Activated CD4-positive, alpha-beta T cell treated with anti-CD3 and anti-CD28 coated beads, Interleukin-2, amount 10 ng/mL, durations not matched to agents 24 days and 14 days (primary cell): ENCODE results near the gene FHAD1. TPM values are rescaled to one million over a fixed set of nuclear protein-coding genes. Genes with fewer than 3 reads are reported as not detected.

Experiments used
- DNase-seq: peaks from one replicate; pipeline ENCODE4 v3.0.0; 2022
- H3K27ac Mint-ChIP-seq: one replicate; pipeline ENCODE4 v1.8.0; 2022; ENCODE audit warnings: mild to moderate bottlenecking, mixed read lengths
- H3K27me3 Mint-ChIP-seq: one replicate; pipeline ENCODE4 v1.8.0; 2022; ENCODE audit warnings: mixed read lengths
- H3K36me3 Mint-ChIP-seq: one replicate; pipeline ENCODE4 v1.8.0; 2022; ENCODE audit warnings: low read depth, mild to moderate bottlenecking, mixed read lengths
- H3K4me1 Mint-ChIP-seq: one replicate; pipeline ENCODE4 v1.8.0; 2021; ENCODE audit warnings: mixed read lengths
- H3K4me3 Mint-ChIP-seq: one replicate; pipeline ENCODE4 v1.8.0; 2022; ENCODE audit warnings: mild to moderate bottlenecking, moderate library complexity, mixed read lengths
- H3K9me3 Mint-ChIP-seq: one replicate; pipeline ENCODE4 v1.8.0; 2021; ENCODE audit warnings: mixed read lengths
- intact Hi-C: fragments of 100-400 bp; cut with micrococcal nuclease; formaldehyde crosslinking; loops from one replicate; pipeline ENCODE4 v1.15.1; 2023
- total RNA-seq: library from RNA; stranded (reverse); gene quantifications from 2 replicates; pipeline ENCODE4 v1.2.3, GENCODE V29; 2022

The FHAD1 gene
- total RNA-seq, 1 donor from 2014 or later: not detected

DNA sequence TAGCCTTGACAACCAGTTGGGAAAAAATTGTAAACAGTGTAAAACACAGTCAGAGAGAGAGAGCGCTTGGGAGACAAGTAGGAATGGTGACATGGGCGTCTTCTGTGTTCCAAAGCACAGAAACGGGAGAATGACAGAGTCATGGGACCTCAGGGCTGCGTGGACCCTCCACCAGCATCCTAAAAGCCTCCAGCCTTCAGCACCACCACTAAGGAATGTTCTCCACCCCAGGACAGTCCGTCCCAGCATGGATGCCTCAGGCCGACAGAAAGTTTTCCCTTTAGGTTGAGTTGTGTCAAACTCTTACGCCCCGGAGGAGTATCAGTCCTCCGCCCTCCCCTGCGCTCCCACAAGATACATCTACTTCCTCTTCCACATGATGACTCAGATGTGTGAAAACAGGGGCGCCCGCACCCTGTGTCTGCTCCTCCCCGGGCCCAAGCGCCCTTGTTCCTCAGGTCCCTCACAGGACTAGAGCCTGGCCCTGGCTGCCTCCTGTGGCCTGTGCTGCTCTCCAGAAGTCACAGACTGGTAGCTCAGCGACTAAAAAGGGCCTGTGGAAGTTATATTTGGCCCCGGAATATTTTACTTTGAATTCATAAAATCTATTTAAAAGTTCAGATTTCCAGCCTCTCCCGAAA is 98.8 kb downstream of the FHAD1 start:
- Mint-ChIP-seq H3K4me1 (peaks cover 69% of the 10 kb centered on the region), H3K9me3 (no peaks in the 10 kb centered on the region), H3K27me3 (peaks cover 8% of the 10 kb centered on the region), H3K36me3 (no peaks in the 10 kb centered on the region), H3K27ac (peak overlapping the region; percentile 79), H3K4me3 (peak overlapping the region; percentile 60)
- intact Hi-C loops: loop anchor here (1.0 to 2.0 kb wide), 2 partner anchors 10 to 71 kb away; no protein-coding TSS in a partner anchor
- peak; percentile 90 for DNase-seq

DNA sequence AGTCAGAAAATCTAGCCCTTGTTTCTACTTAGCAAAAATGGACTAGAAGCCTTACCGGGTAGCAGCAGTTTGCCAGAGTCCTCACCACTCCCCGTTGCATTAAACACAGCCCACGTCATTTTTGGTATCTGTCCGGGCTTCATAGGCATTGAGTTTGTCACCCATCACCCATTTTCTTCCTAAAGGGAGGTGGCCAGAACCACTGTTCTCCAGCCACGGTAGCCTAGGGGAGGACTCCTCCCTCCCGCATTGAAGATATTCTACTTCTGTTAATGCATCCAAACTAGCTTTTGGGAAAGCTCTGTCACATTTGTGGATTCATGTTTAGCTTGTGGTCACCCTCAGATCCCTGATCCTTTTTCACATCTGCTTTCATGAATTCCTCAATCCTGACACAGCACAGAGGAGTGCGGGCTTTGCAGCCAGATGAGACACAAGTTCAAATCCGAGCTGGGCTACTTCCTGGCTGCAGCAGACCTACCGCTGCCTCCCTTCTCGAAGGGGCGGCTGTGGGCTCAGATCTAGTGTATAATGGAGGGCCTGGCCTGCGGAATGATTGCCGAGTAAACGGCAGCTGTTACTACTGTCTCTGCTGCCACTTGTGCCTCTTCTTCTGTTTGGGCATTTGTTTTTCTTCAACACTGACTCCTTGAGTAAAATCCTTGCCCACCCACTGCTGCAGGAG is 99.5 kb downstream of the FHAD1 start:
- H3K27ac Mint-ChIP-seq: peak overlapping the region; percentile 79
- intact Hi-C loops: loop anchor here (1.0 to 2.0 kb wide), 2 partner anchors 10 to 70 kb away; no protein-coding TSS in a partner anchor
- no peaks in the 10 kb centered on the region for H3K9me3 Mint-ChIP-seq
- peak overlapping the region; percentile 60 for H3K4me3 Mint-ChIP-seq
- no peak for DNase-seq
- H3K27me3 Mint-ChIP-seq: peaks cover 8% of the 10 kb centered on the region
- H3K4me1 Mint-ChIP-seq: peaks cover 68% of the 10 kb centered on the region
- H3K36me3 Mint-ChIP-seq: no peaks in the 10 kb centered on the region

DNA sequence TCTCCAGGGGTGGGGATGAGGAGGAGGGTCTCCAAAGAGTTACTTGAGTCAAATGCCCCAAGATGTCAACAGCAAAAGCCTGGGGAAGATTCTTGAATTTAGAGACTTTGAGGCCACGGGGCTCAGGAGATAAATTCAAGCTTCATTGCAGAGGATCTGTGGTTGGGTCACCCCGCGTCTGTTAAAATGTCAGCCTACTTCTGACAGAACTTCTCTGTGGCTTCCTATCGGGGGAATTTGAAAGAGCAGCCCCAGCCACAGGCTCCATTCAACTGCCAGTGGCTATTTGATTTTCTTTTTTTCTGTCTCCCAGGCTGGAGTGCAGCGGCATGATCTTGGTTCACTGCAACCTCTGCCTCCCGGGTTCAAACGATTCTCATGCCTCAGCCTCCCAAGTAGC is 100.2 kb downstream of the FHAD1 start:
- peak overlapping the region; percentile 48 for H3K4me3 Mint-ChIP-seq
- peaks cover 8% of the 10 kb centered on the region for H3K27me3 Mint-ChIP-seq
- H3K4me1 Mint-ChIP-seq: peaks cover 65% of the 10 kb centered on the region
- DNase-seq: peak; percentile 79
- no peaks in the 10 kb centered on the region for H3K9me3 Mint-ChIP-seq
- no peaks in the 10 kb centered on the region for H3K36me3 Mint-ChIP-seq
- intact Hi-C loops: loop anchor here (2.0 kb wide), 1 partner anchor 70 kb away; no protein-coding TSS in a partner anchor
- peak overlapping the region; percentile 58 for H3K27ac Mint-ChIP-seq

DNA sequence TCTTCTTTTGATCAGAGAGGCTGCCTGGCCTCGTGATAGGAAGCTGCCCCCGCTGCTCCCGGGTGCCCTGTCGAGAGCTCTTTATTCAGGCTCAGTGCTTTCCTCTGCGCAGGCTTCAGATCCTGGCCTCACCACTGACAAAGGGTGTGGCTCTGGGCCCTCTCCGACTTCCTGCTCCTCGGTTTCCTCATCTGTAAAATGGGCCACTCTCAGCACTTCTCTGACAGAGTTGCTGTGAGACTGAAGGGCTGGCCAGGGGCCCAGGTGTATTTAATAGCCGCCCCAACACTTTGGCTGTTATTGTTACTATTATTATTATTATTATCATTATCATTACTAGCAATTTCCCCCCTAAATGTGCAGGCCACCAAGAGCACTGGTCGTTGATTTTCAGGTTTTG is 101.6 kb downstream of the FHAD1 start:
- Mint-ChIP-seq H3K27ac (no peak overlapping the region), H3K4me1 (peaks cover 62% of the 10 kb centered on the region), H3K36me3 (no peaks in the 10 kb centered on the region), H3K9me3 (peaks cover 6% of the 10 kb centered on the region), H3K27me3 (peaks cover 5% of the 10 kb centered on the region), H3K4me3 (no peak overlapping the region)
- intact Hi-C loops: no loop called here
- no peak for DNase-seq

DNA sequence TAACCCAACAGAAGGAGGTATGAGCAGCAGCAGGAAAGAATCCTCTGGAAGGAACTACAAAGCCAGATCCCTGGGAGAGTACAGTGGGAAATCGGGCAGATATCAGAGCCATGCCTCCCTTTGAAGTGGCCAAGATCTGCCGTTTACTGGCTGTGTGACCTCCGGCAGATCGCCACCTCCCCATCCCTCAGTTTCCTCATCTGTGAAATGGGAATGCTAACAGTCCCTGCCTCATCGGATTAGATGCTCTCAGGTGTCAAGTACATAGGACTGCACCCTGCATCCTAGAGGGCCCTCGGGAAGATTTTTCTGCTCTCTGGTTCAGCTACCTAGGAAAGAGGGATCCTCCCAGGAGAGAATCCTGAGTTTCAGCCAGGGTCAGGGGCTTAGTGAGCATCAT is 102.1 kb downstream of the FHAD1 start:
- peaks cover 3% of the 10 kb centered on the region for H3K27me3 Mint-ChIP-seq
- H3K36me3 Mint-ChIP-seq: no peaks in the 10 kb centered on the region
- peaks cover 62% of the 10 kb centered on the region for H3K4me1 Mint-ChIP-seq
- intact Hi-C loops: no loop called here
- H3K27ac Mint-ChIP-seq: no peak overlapping the region
- H3K9me3 Mint-ChIP-seq: peaks cover 6% of the 10 kb centered on the region
- H3K4me3 Mint-ChIP-seq: no peak overlapping the region
- DNase-seq: no peak

DNA sequence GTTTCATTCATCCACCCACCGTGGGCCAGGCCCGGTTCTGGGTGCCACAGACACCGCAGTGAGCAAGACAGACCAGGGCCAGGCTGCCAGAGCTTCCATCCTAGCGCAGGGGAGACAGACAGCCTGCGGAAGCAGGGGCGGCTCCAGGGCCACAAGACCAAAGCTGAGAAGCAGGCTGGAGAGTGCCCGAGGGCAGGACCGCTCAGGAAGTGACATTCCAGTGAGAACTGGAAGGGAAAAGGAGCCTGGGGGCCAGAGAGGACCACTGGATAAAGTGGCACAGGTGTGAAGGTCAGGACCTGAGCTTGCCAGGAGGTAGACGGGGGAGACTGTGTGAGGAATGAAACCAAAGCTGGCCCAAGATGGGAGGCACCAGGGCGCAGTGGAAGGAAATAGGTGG is 103.1 kb downstream of the FHAD1 start:
- intact Hi-C loops: no loop called here
- no peaks in the 10 kb centered on the region for H3K36me3 Mint-ChIP-seq
- H3K27me3 Mint-ChIP-seq: peaks cover under 1% of the 10 kb centered on the region
- H3K9me3 Mint-ChIP-seq: peaks cover 6% of the 10 kb centered on the region
- no peak overlapping the region for H3K4me3 Mint-ChIP-seq
- peaks cover 65% of the 10 kb centered on the region for H3K4me1 Mint-ChIP-seq
- no peak for DNase-seq
- no peak overlapping the region for H3K27ac Mint-ChIP-seq

DNA sequence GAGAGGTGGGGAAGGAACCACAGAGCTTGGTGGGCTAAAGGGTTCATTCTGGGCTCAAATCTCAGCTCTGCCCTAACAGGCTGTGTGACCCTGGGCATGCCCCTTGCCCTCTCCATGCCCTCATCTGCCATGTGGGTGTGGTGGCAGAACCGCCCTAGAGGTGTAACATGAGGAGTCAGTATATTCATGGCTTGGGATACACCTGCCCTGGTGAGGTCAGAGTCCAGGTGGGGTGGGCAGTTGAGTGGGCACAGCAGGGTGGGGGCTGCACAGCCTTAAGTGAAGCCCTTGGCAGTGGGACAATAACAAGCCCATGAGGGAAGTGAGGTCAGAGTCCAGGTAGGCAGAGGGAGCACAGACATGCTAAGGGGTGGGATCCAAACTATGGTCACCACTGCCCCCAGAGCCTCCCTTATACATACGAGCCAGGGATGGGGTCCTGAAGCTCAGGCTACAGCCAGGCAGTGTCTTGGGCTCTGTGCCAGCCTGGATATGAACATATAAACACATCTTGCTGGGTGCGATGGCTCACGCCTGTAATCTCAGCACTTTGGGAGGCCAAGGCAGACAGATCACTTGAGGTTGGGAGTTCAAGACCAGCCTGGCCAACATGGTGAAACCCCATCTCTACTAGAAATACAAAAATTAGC is 103.7 kb downstream of the FHAD1 start:
- H3K27me3 Mint-ChIP-seq: peaks cover 2% of the 10 kb centered on the region
- intact Hi-C loops: no loop called here
- peaks cover 6% of the 10 kb centered on the region for H3K9me3 Mint-ChIP-seq
- no peak for DNase-seq
- H3K36me3 Mint-ChIP-seq: no peaks in the 10 kb centered on the region
- no peak overlapping the region for H3K27ac Mint-ChIP-seq
- no peak overlapping the region for H3K4me3 Mint-ChIP-seq
- H3K4me1 Mint-ChIP-seq: peaks cover 60% of the 10 kb centered on the region

DNA sequence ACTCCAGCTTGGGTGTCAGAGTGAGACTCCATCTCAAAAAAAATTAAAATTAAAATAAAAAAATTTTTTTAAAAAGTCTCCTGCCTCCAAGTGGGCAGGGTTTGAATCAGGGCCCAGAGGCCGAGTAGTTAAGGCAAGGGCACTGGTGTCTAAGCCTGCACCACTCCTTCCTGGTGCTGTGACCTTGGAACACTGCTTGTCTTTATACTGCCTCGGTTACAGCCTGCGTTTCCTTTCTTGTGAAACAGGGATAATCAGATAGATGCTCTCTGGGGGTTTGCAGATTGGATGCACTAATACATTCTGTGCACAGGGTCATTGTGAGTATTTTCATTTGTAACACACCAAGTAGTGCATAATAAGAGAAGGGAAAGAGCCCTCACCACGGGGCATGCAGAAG is 104.3 kb downstream of the FHAD1 start:
- peaks cover 2% of the 10 kb centered on the region for H3K27me3 Mint-ChIP-seq
- peaks cover 6% of the 10 kb centered on the region for H3K9me3 Mint-ChIP-seq
- intact Hi-C loops: no loop called here
- peaks cover 58% of the 10 kb centered on the region for H3K4me1 Mint-ChIP-seq
- peak overlapping the region; percentile 21 for H3K27ac Mint-ChIP-seq
- H3K4me3 Mint-ChIP-seq: no peak overlapping the region
- no peaks in the 10 kb centered on the region for H3K36me3 Mint-ChIP-seq
- DNase-seq: no peak

DNA sequence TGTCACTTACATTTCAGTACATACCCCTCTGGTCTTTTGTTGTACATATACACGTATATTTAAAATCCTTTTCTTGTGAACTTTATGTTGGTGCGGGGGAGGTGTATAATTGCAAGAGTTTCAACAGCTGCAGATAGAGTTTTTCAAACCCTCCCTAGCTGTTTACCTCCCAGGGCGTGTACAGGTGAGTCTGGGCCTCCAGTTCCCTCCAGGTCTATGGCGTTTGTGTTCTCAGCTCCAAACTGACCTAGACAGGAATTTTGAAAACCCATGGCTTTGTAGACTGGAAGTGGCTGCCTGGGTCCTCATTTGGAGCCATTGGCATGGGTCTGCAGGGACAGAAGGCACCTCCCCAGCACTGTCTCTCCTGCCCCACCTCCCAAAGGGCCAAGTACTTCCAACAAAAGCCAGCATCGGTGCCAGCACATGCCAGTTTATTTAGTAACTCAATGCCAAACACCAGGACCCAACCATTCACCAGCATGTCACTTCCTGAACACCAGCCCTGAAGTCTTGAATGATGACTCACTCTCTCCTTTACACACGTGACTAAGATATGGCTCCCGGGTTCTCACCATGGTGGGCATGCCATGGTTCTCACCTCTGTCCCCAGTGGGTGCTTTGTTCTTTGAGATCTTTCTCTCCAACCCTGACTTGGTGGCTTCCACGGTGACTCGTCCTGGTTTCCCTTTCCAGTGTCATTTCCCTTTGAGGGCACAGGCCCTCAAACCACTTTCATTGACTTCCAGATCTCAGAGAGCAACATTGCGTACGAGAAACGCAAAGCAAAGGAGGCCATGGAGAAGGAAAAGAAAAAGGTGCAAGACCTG is 105.3 kb downstream of the FHAD1 start:
- Mint-ChIP-seq H3K36me3 (no peaks in the 10 kb centered on the region), H3K9me3 (peaks cover 6% of the 10 kb centered on the region), H3K4me3 (peak overlapping the region; percentile 27), H3K27me3 (peaks cover 2% of the 10 kb centered on the region), H3K4me1 (peaks cover 48% of the 10 kb centered on the region), H3K27ac (peak overlapping the region; percentile 82)
- DNase-seq: peak; percentile 79
- intact Hi-C loops: no loop called here

DNA sequence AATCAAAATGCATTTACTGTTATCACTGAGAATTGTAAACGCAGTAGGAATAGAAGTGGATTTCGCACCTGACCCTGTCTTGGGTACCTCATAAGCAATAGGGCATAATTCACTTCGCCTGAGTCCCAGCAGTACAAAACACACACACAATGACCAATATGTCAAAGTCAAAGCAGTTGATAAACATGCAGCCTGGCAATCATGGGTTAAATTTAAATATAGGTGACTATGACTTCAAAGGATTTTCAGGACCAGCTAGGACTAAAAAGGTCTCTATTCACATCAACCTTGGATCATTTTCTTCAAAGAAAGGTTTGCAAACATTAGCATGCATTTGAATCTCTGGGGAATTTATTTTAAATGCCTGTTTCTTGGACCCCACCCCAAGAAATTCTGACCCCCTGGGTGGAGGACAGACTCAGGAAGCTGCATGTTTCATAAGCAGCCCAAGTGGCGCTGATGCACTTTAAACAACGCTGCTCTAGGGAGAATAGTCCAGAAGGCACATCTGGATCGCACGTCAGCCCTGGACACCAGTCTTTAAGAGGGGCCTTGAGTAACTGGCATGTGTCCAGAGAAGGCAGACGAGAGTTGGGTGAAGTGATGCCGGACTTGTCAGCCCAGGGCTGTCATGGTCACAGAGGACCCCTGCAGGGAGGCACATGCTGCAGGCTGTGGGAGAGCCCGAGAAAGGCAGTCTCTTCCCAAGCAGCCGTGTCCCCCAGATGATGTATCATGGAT is 107.0 kb downstream of the FHAD1 start:
- DNase-seq: no peak
- H3K27ac Mint-ChIP-seq: no peak overlapping the region
- peaks cover 6% of the 10 kb centered on the region for H3K9me3 Mint-ChIP-seq
- intact Hi-C loops: no loop called here
- peaks cover 36% of the 10 kb centered on the region for H3K4me1 Mint-ChIP-seq
- no peak overlapping the region for H3K4me3 Mint-ChIP-seq
- H3K36me3 Mint-ChIP-seq: no peaks in the 10 kb centered on the region
- H3K27me3 Mint-ChIP-seq: peaks cover 14% of the 10 kb centered on the region

DNA sequence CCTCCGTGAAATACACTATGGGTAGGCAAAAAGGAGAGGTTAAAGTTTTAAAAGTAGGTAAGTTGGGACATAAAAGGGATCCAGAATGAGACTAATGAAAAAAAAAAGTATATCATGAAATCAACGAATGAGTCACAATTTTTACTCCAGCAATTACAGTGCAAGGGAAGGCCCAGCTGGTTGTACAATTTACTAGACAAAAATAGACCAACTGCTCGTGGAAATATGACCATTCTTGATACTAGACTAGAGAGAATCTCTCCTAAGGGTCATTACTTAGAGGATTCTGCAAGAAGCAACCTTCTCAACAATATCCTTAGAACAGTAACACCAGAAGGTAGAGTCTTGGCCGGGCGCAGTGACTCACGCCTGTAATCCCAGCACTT is 107.5 kb downstream of the FHAD1 start:
- intact Hi-C loops: no loop called here
- Mint-ChIP-seq H3K27me3 (peaks cover 17% of the 10 kb centered on the region), H3K4me3 (no peak overlapping the region), H3K27ac (no peak overlapping the region), H3K4me1 (peaks cover 36% of the 10 kb centered on the region), H3K9me3 (peaks cover 6% of the 10 kb centered on the region), H3K36me3 (no peaks in the 10 kb centered on the region)
- DNase-seq: no peak

DNA sequence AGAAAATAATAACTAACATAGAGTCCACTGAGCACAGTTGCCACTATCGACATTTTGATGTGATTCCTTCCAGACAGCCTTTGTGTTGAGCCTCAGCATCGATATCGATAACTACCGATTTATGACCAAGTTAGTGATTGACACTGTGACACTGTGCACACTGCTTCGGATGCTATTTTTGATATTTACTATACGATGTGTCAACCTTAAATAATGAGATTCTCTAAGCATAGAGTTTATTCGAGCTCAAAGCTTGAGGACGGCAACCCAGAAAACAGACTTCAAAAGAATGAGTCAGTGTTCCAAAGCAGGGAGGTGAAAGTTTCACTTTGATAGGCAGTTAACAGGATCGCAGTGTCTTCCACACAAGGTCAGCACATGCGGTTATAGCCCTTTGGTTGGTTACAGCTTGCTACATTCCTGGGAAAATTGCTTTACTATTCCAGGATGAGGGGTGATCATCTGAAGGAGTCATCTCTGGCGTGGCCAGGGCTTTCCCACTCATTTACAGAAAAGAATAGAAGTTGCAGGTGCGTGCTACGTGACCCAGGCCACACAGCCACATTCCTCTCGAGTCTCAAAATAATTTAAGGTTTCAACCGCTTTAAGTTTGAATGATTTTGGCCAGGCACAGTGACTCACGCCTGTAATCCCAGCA is 109.1 kb downstream of the FHAD1 start:
- Mint-ChIP-seq H3K36me3 (no peaks in the 10 kb centered on the region), H3K27me3 (peaks cover 17% of the 10 kb centered on the region), H3K4me3 (no peak overlapping the region), H3K4me1 (peaks cover 34% of the 10 kb centered on the region), H3K27ac (no peak overlapping the region), H3K9me3 (peaks cover 6% of the 10 kb centered on the region)
- intact Hi-C loops: loop anchor here (1.0 to 5.0 kb wide), 2 partner anchors 10 to 34 kb away; no protein-coding TSS in a partner anchor
- DNase-seq: no peak
